GM10266 (cell line): Measurements from ENCODE around the gene MTX3.

Experiments used
- DNase-seq: peaks from one replicate; pipeline ENCODE4 v3.0.0; 2012; ENCODE audit errors: extremely low spot score
- TF ChIP-seq, protein P1 (sequence below): IDR thresholded peaks from 2 replicates; pipeline ENCODE4 v1.5.1; 2012; ENCODE audit warnings: mild to moderate bottlenecking, low read depth; ENCODE audit not compliant: control insufficient read depth, insufficient read depth; ENCODE audit errors: missing control alignments

MTX3 gene

DNA sequence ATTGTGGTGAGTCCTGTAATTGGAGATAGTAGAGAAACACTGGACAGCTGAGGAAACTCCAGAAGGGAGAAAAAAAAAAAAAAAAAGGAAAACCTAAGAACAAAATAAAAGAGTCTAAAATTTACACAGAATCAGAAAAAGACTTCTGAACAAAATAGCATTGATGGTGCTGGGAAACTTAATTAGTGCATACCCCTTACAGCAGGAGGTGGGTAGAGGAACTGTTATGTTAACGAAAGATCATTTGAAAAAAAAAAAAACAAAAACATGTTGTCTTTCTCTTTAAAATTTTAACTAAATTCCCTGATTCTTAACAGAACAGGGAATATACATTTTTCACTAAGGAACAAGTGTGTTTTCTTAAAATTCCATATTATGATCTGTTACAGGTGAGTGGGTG is 11.6 kb upstream of the MTX3 start:
- DNase-seq, result no peak
- TF ChIP-seq, protein P1, sequence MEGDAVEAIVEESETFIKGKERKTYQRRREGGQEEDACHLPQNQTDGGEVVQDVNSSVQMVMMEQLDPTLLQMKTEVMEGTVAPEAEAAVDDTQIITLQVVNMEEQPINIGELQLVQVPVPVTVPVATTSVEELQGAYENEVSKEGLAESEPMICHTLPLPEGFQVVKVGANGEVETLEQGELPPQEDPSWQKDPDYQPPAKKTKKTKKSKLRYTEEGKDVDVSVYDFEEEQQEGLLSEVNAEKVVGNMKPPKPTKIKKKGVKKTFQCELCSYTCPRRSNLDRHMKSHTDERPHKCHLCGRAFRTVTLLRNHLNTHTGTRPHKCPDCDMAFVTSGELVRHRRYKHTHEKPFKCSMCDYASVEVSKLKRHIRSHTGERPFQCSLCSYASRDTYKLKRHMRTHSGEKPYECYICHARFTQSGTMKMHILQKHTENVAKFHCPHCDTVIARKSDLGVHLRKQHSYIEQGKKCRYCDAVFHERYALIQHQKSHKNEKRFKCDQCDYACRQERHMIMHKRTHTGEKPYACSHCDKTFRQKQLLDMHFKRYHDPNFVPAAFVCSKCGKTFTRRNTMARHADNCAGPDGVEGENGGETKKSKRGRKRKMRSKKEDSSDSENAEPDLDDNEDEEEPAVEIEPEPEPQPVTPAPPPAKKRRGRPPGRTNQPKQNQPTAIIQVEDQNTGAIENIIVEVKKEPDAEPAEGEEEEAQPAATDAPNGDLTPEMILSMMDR, result no peak

DNA sequence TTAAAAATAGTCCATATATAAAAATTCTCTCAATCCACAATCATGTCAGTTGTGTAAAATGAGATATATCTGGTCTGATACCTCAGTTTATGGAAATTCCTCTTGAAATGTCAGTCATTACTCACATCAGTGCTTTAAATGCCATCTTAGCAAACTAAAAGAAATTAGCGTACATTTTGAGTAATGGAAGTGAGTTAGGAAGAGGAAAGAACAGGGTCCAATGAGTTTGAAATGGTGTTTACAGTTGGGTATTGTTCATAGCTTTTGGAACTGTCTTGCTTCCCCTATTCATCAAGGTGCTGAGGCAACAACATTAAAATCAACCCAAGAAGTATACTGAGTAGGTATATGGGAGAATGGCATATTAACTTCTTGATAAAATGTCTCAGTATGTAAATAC is 8.7 kb upstream of the MTX3 start:
- no peak for DNase-seq
- TF ChIP-seq, protein P1, result no peak

DNA sequence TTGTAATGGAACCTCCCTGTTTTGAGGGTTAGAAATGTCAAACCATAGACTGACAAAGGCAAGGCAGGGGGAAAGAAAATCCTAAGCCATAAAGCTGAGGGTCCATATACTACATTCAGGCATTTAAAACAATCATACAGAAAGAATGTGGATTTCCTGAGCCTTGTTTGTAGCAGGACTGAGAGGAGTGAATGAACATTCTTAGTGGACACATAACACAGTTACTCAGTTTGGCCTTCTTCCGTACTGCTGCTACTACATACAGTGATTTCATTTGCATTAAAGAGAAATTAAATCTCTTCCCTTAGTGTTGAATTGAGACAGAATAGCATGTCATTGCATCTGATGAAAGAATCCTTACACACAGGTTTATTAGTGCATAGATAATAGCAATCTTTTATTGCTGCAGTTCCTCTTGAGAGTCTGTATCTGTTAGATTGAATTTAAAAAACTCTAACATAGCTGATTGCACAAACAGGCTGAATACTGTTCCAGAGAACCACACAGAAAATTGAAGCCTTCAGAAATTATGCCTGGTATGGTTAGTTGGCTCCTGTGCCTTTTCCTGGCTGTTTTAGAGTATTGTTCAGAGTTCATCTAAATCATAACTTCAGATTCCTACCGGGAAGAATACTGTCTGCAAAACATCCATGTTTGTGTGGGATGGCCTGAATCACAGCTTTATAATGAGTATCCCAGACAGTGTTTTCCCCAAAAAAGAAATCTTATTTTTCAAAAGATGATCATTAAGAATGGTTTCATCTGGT is 2.0 kb upstream of the MTX3 start:
- DNase-seq, result no peak
- TF ChIP-seq, protein P1, result no peak

DNA sequence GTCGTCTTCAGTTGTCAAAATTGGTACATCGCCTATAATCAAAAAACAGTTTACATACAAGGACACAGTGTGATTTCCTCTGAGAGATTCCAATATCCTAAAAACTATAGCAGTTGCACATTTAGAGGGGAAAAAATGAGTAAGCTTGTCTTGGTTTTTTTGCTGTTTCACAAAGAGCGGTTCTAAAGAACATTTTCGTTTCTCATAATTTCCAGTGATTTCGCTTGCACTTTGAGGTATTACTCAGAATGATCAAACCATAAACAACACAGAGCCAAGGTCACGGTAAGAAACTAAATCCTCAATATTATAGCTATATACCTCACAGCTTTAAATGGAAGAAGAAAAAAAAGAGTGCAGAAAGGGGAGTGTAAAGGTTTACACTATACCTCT is 861 bp downstream of the MTX3 start:
- TF ChIP-seq, protein P1, result no peak
- DNase-seq, result peak; percentile 39

DNA sequence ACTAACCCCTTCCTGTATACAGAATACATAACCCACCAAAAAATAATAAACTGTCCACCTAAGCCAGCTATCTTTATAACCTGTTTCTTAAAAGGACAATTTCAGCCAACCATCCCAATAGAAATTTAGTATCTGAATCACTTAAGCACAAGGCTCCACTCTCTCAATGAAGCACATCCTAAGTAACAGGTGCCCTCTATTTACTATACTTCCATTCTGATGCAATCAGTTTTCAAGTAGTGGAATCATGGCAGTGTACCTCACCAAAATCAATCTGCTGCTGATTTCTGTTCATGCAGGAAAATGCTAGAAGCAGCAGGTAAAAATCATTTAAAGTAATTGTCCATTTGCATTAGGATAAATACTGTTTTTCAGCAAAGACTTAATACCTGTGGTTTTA is 4.8 kb downstream of the MTX3 start:
- no peak for DNase-seq
- TF ChIP-seq, protein P1, result no peak

DNA sequence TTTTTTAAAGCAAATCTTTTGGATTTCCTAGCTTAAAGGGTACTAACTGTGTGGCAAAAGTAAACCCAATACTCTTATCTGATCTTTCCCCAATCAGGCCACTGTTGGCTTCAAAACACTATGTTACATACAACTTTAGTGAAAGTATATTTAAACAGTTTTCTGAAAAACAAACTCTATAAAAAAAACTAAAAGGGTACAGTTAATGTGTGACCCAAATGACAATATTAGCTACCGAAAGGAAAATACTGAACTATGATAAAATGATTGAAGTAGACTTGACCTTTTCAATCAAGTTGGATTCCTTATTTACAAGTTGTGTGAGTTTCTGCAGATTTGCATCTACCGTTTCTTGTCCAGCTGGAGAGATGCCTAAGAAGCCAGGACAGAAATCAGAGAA is 5.8 kb downstream of the MTX3 start:
- TF ChIP-seq, protein P1, result no peak
- DNase-seq, result no peak

DNA sequence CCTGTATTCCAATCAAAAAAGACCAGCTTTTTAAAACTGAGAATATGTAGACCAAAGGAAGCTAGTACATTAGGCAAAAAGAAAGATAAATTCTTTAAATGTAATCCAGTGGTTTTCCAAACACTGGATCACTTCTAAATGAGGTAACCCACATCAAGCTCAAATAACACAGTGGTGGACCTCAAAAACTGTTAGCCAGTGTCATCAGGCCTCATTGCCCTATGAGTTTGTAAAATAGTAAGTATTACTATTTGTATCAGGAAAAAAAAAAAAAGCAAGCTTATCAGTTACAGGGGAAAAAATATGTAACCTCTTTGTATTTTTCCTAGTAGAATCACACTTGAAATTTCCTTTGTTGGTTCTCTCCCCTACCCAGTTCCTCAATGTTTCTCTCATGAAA is 6.7 kb downstream of the MTX3 start:
- no peak for DNase-seq
- TF ChIP-seq, protein P1, result no peak
